Cardiac septum (tissue), 1 donor: ENCODE results near the gene TSHZ2. TPM values are rescaled to one million over a fixed set of nuclear protein-coding genes. Genes with fewer than 3 reads are reported as not detected.

Experiments
- DNase-seq: peaks from one replicate; pipeline ENCODE4 v3.0.0-alpha.2; 2020; ENCODE audit warnings: low spot score
- intact Hi-C: fragments of 100-400 bp; cut with DNase I; formaldehyde crosslinking; loops from one replicate; pipeline ENCODE4 v1.14.0; 2022
- total RNA-seq: library from RNA; stranded (reverse); fragmentation: NEBNext Ultra II Directional; extraction: Animal tissue kit (Norgen Biotek cat#: 25700); gene quantifications from one replicate; pipeline ENCODE4 v1.2.1, GENCODE V29; 2021
- donor health status: DM: no; HTN: no; CAD: no.

TSHZ2 gene
- total RNA-seq, 1 donor from 2014 or later: 7.5 TPM

GRCh38 chr20:53210931-53211330 is 238.8 kb downstream of the TSHZ2 start:
- intact Hi-C loops: loop anchor here (10.0 kb wide), 1 partner anchor 284 kb away; no protein-coding TSS in a partner anchor

GRCh38 chr20:53212018-53212417 is 239.9 kb downstream of the TSHZ2 start:
- no peak for DNase-seq
- intact Hi-C loops: loop anchor here (10.0 kb wide), 1 partner anchor 283 kb away; no protein-coding TSS in a partner anchor

More at GRCh38 chr20:53210931-53211330, 238.8 kb downstream of the TSHZ2 start:
- no peak for DNase-seq

DNA sequence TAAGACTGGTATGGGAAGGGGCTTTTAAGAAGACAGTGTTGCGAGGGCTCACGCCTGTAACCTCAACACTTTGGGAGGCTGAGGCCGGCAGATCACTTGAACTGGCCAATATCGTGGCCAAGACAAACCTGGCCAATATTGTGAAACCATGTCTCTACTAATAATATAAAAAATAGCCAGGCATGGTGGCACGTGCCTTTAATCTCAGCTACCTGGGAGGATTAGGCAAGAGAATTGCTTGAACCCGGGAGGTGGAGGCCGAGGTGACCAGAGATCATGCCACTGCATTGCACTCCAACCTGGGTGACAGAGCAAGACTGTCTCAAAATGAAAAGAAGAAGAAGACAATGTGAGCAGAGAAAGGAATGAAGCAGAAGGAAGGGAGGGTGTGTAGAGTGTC is 242.2 kb downstream of the TSHZ2 start:
- no peak for DNase-seq
- intact Hi-C loops: loop anchor here (10.0 kb wide), 1 partner anchor 280 kb away; no protein-coding TSS in a partner anchor

GRCh38 chr20:53215166-53215565 is 243.0 kb downstream of the TSHZ2 start:
- DNase-seq: no peak
- intact Hi-C loops: loop anchor here (10.0 kb wide), 1 partner anchor 280 kb away; no protein-coding TSS in a partner anchor

GRCh38 chr20:53216478-53216855 is 244.3 kb downstream of the TSHZ2 start:
- intact Hi-C loops: loop anchor here (10.0 kb wide), 1 partner anchor 278 kb away; no protein-coding TSS in a partner anchor

GRCh38 chr20:53216856-53217576 is 244.9 kb downstream of the TSHZ2 start:
- intact Hi-C loops: loop anchor here (10.0 kb wide), 1 partner anchor 278 kb away; no protein-coding TSS in a partner anchor
- peak; percentile 86 for DNase-seq

More at GRCh38 chr20:53216478-53216855, 244.3 kb downstream of the TSHZ2 start:
- no peak for DNase-seq

GRCh38 chr20:53220482-53221307 is 248.5 kb downstream of the TSHZ2 start:
- intact Hi-C loops: no loop called here
- no peak for DNase-seq

- intact Hi-C loops: no loop called here
- no peak for DNase-seq
These were observed 249.6 kb downstream of the TSHZ2 start for GRCh38 chr20:53221731-53222130.

- DNase-seq: no peak
- intact Hi-C loops: no loop called here
These were observed 250.3 kb downstream of the TSHZ2 start for GRCh38 chr20:53222416-53222815.

- DNase-seq: no peak
- intact Hi-C loops: no loop called here
These were observed 250.8 kb downstream of the TSHZ2 start for GRCh38 chr20:53222932-53223331.

DNA sequence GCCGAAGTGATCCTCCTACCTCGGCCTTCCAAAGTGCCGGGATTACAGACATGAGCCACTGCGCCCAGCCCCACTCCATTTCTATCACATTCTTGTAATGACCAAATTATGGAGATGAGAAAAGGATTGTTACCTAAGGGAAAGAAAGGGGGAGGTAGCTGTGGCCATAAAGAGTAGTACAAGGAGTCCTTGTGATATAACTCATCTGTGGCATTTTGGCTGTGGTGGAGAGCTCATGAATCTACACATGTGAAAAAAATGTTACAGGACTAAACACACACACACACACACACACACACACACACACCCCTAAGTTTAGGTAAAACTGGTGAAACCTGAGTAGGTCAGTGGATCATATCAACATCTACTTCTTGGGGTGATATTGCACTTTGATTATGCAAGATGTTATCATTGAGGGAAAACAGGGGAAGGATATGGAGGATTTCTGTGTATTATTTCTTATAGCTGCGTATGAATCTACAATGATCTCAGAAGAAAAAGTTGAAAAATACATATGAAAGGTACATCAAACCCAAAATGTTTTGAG is 251.5 kb downstream of the TSHZ2 start:
- intact Hi-C loops: no loop called here
- DNase-seq: no peak

DNA sequence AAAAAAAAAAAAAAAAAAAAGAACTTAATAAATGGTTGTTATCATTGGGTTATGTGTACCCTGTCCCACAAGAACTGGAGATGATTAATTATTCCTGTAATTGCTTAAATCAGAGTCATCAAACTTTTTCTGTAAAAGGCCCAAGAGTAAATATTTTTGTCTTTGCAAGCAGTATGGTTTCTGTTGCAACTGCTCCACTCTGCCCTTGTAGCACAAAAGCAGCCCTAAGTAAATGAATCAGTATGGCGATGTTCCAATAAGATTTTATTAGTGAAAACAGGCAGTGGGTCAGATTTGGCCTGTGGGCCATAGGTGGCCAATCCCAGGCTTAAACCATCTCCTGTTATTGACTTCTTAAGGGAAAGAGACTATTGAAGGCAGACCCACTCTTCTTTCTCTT is 252.7 kb downstream of the TSHZ2 start:
- intact Hi-C loops: no loop called here

DNA sequence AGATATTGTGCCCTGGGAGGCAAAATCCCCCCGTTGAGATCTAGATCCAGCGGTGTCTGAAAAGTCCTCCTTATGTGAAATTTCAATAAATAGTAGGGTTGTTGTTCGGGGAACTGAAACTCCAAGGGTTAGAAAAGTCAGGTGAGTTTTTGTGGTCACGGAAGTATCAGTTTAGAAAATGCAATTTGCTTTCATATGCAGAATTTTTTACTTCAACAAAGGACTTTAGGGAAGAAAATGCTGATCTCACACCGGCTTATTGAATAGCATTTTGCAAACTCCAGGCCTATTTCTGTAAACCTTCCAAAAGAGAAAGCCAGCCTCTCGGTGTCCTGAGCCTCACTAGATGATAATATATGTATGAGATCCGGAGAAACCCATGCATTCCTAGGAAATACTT is 254.7 kb downstream of the TSHZ2 start:
- intact Hi-C loops: no loop called here

More for the DNA sequence above, 252.7 kb downstream of the TSHZ2 start:
- no peak for DNase-seq

GRCh38 chr20:53227523-53227922 is 255.4 kb downstream of the TSHZ2 start:
- intact Hi-C loops: no loop called here
- DNase-seq: no peak

More for the DNA sequence above, 254.7 kb downstream of the TSHZ2 start:
- no peak for DNase-seq

GRCh38 chr20:53231061-53231460 is 258.9 kb downstream of the TSHZ2 start:
- intact Hi-C loops: no loop called here

GRCh38 chr20:53237461-53237860 is 265.3 kb downstream of the TSHZ2 start:
- intact Hi-C loops: no loop called here

More at GRCh38 chr20:53231061-53231460, 258.9 kb downstream of the TSHZ2 start:
- DNase-seq: no peak

DNA sequence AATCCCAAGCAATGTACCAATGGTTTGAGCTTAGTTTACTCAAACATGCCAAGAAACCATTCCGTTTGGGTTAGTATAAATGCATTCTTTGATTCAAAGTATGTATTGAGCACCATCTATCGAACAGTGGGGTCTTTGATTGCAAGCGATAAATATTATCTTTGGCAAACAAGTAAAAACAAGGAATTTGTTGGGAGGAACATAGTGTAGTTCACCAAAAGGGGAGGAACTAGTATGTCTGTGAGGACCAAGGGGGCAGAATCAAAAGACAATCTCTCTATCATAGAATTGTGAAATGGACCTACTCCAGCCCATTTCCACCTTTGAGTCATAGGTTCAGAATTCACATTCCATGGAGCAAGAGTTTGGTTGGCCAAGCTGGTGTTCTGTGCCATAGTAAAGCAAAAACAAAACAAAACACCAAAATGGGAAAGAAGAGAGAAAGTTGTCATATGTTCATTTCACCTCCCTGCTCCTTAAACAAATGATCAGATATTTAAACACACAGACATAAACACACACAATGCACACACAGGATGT is 266.0 kb downstream of the TSHZ2 start:
- intact Hi-C loops: no loop called here
- no peak for DNase-seq

More at GRCh38 chr20:53237461-53237860, 265.3 kb downstream of the TSHZ2 start:
- DNase-seq: no peak

GRCh38 chr20:53243152-53243551 is 271.0 kb downstream of the TSHZ2 start:
- DNase-seq: no peak

DNA sequence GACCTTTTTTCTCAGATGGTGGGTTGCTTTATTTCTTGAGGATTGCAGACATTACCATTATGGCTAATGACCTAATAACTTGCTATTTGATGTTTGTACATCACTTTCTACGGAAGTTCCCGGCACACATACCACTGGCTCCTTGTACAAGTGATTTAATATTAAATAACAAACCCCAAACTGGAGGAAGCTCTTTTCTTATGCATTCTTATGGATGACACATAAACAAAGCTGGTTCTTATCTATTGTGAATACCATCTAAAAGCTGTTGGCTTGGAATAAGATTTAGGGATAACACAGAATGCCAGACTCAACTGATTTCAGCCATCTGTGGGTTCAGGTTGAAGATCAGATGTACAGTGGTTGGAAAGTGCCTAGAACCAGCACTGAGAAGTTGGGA is 272.6 kb downstream of the TSHZ2 start:
- intact Hi-C loops: no loop called here

More at GRCh38 chr20:53243152-53243551, 271.0 kb downstream of the TSHZ2 start:
- intact Hi-C loops: no loop called here

DNA sequence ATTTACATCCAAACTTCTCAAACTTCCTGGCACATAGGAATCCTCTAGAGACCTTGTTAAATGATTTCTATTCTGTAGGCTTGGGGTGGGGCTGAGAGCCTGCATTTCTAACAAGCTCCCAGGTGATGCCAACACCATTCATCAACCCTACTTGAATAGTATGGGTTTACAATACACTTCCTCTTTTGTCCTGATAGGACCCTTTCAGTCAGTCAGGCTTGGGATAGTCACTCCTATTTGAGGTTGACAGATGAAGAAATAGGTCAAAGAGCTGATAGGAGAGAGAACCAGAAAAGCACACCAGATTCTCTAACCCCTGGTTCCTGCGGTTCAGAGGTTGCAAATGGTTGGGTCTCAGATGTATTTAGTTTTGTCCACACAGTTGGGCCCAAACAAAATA is 273.4 kb downstream of the TSHZ2 start:
- intact Hi-C loops: no loop called here
- DNase-seq: no peak

More for the DNA sequence above, 272.6 kb downstream of the TSHZ2 start:
- DNase-seq: no peak
